CD14-positive monocyte (primary cell): ENCODE data around the gene SEMA3G. TPM values are rescaled to one million over a fixed set of nuclear protein-coding genes. Genes with fewer than 3 reads are reported as not detected.
A peak's percentile ranks its signal among the peaks of the same experiment; 100 is the strongest.

ENCODE experiments used
- DNase-seq, 3 donors: peaks; one replicate each; pipeline ENCODE4 v3.0.0-alpha.2; 2011 to 2022
- H2AFZ ChIP-seq: 2 replicates; pipeline ENCODE4 v1.6.0; 2012; ENCODE audit warnings: mild to moderate bottlenecking, low read depth, low read length, inconsistent platforms; ENCODE audit not compliant: insufficient read depth, poor library complexity, severe bottlenecking
- H3K27ac ChIP-seq, 2 donors: 1 replicate in 1 of 2; 2 replicates in 1 of 2; pipeline ENCODE4 v1.5.1; 2012 to 2013; ENCODE audit warnings: low read length in 2 of 2, control low read depth in 1 of 2, inconsistent platforms in 1 of 2, low read depth in 1 of 2, mild to moderate bottlenecking in 1 of 2
- H3K27me3 ChIP-seq, 2 donors: one replicate each; pipeline versions ENCODE4 v1.6.0 to v1.6.1; 2011 to 2013; ENCODE audit warnings: low read length in 2 of 2; ENCODE audit not compliant: control insufficient read depth in 2 of 2, insufficient read depth in 2 of 2
- H3K36me3 ChIP-seq, 2 donors: replicated peaks in 1 of 2; 1 replicate in 1 of 2; 2 replicates in 1 of 2; pipeline versions ENCODE4 v1.5.1 to v1.6.1; 2012 to 2013; ENCODE audit warnings: low read length in 2 of 2, control low read depth in 1 of 2, inconsistent platforms in 1 of 2, mild to moderate bottlenecking in 1 of 2; ENCODE audit not compliant: insufficient read depth in 2 of 2, control insufficient read depth in 1 of 2
- H3K4me1 ChIP-seq, 2 donors: 1 replicate in 1 of 2; 2 replicates in 1 of 2; pipeline versions ENCODE4 v1.5.1 to v1.6.1; 2012 to 2013; ENCODE audit warnings: low read length in 2 of 2, control low read depth in 1 of 2, inconsistent platforms in 1 of 2, mild to moderate bottlenecking in 1 of 2, moderate library complexity in 1 of 2; ENCODE audit not compliant: insufficient read depth in 2 of 2, control insufficient read depth in 1 of 2
- H3K4me2 ChIP-seq: replicated peaks from 2 replicates; pipeline ENCODE3; 2012; ENCODE audit warnings: low read length, moderate library complexity, mild to moderate bottlenecking; ENCODE audit not compliant: poor library complexity, severe bottlenecking; ENCODE audit errors: extremely low read depth
- H3K4me3 ChIP-seq, 3 experiments: fragments of 200-600 bp in 1 of 3; sonication (generic) in 1 of 3; replicated peaks in 1 of 3; 1 replicate in 2 of 3; 2 replicates in 1 of 3; pipeline ENCODE4 v1.5.1; 2011 to 2013; ENCODE audit warnings: low read length in 3 of 3, mild to moderate bottlenecking in 3 of 3, control low read depth in 2 of 3, low read depth in 2 of 3, inconsistent platforms in 1 of 3, moderate library complexity in 1 of 3
- H3K79me2 ChIP-seq: 2 replicates; pipeline ENCODE4 v1.6.0; 2012; ENCODE audit warnings: mild to moderate bottlenecking, control low read depth, inconsistent platforms, low read length, moderate library complexity; ENCODE audit not compliant: insufficient read depth
- H3K9ac ChIP-seq: 2 replicates; pipeline ENCODE4 v1.6.0; 2017; ENCODE audit warnings: low read length, mild to moderate bottlenecking; ENCODE audit not compliant: insufficient read depth, poor library complexity, severe bottlenecking
- H3K9me3 ChIP-seq, 2 donors: replicated peaks in 1 of 2; 1 replicate in 1 of 2; 2 replicates in 1 of 2; pipeline versions ENCODE4 v1.5.1 to v1.6.1; 2012 to 2013; ENCODE audit warnings: low read length in 2 of 2, control low read depth in 1 of 2; ENCODE audit not compliant: control insufficient read depth in 1 of 2, insufficient read depth in 1 of 2
- H4K20me1 ChIP-seq: 2 replicates; pipeline ENCODE4 v1.6.0; 2012; ENCODE audit warnings: mild to moderate bottlenecking, low read length, control low read depth, moderate library complexity; ENCODE audit not compliant: insufficient read depth
- H3K27ac Mint-ChIP-seq, 7 donors: one replicate each; pipeline ENCODE4 v1.8.0; 2020; ENCODE audit warnings: mild to moderate bottlenecking in 7 of 7, mixed read lengths in 7 of 7, moderate library complexity in 6 of 7, inconsistent platforms in 2 of 7
- H3K27me3 Mint-ChIP-seq, 3 donors: one replicate each; pipeline ENCODE4 v1.8.0; 2021 to 2022; ENCODE audit warnings: low read depth in 3 of 3, mild to moderate bottlenecking in 3 of 3, mixed read lengths in 3 of 3, moderate library complexity in 3 of 3, inconsistent platforms in 1 of 3
- H3K36me3 Mint-ChIP-seq, 2 donors: one replicate each; pipeline ENCODE4 v1.8.0; 2020; ENCODE audit warnings: mixed read lengths in 2 of 2, inconsistent platforms in 1 of 2, mild to moderate bottlenecking in 1 of 2
- H3K4me1 Mint-ChIP-seq: one replicate; pipeline ENCODE4 v1.8.0; 2020; ENCODE audit warnings: mild to moderate bottlenecking, mixed read lengths
- H3K4me3 Mint-ChIP-seq, 2 donors: one replicate each; pipeline ENCODE4 v1.8.0; 2020; ENCODE audit warnings: mild to moderate bottlenecking in 2 of 2, mixed read lengths in 2 of 2, moderate library complexity in 1 of 2
- H3K9me3 Mint-ChIP-seq, 7 donors: one replicate each; pipeline ENCODE4 v1.8.0; 2020 to 2022; ENCODE audit warnings: mixed read lengths in 7 of 7, mild to moderate bottlenecking in 6 of 7, moderate library complexity in 6 of 7, inconsistent platforms in 2 of 7
- WGBS: methylation state at CpG from one replicate; pipeline ENCODE4 v1.1.5; 2013; ENCODE audit warnings: missing lambda C conversion rate; ENCODE audit not compliant: insufficient coverage; 5-methylcytosine and 5-hydroxymethylcytosine counted together
- intact Hi-C, 2 donors: fragments of 100-400 bp; cut with micrococcal nuclease; formaldehyde crosslinking; loops; one replicate each; pipeline versions ENCODE4 v1.15.0 to v1.15.1; 2023
- polyA plus RNA-seq, 3 donors: library from polyadenylated mRNA; depleted of rRNA in 1 of 3; unstranded in 2 of 3; stranded (reverse) in 1 of 3; fragments of 300-500 nt in 2 of 3; fragments of >200 nt in 1 of 3; fragmentation: Illumina TruSeq in 2 of 3; gene quantifications; 1 replicate in 2 of 3; 2 replicates in 1 of 3; pipeline ENCODE4 v1.2.3, GENCODE V29; 2012 to 2021
- TF ChIP-seq, protein P1 (sequence below): fragments of 200-600 bp; IDR thresholded peaks from one replicate; pipeline ENCODE4 v1.8.0; 2022; ENCODE audit warnings: antibody characterized with exemption, mild to moderate bottlenecking

The SEMA3G gene
- polyA plus RNA-seq, 3 donors = 0.03 TPM; not detected in 2

DNA sequence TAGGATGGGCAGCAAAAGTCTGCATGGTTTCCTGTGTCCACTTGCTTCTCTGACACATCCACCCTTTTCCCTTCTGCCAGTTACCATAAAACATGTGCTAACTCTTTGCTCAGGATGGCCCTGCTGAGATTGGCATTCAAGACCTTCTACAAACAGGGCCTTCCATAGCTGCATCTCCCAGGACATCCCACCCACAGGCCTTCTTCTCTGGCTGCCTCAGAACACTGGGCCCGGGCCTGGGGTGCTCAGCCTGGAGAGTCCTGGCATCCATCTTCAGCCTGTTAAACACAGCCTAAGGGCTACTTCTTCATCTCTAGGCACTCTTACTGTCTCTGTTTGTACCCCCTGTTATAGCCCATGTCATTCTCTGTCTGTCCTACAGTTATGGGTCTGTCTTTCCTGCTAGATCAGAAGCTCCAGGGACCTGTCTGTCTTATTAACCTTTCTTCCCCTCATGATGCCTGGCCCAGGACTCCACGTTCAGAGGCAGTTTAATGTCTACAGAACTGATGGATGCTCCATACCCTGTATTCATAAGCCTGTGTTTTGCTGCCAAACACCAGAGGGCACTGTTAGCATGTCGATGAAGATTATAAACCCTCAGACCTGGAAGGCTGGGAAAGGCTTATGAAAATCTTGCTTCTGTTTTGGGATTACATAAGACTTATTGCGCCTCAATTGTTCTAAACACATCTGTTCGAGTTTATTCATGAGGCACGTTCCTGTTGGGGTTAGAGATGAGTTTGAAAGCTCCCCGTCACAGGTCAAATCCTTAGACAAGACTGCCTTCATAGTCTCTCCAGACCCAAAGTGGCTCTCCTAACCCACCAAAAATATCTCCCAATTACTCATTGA lies 16.5 kb downstream of the SEMA3G start:
- H3K4me3 Mint-ChIP-seq = no peak overlapping the region
- Histone ChIP-seq H3K79me2 (no peaks in the 10 kb centered on the region), H2AFZ (no peak overlapping the region), H3K36me3 (no peaks in the 10 kb centered on the region), H3K4me1 (peaks cover 15 to 20% of the 10 kb centered on the region in 2 donors), H4K20me1 (no peaks in the 10 kb centered on the region), H3K27ac (no peak overlapping the region), H3K4me3 (no peak overlapping the region), H3K27me3 (no peaks in the 10 kb centered on the region), H3K9me3 (no peaks in the 10 kb centered on the region), H3K4me2 (no peak overlapping the region), H3K9ac (no peak overlapping the region)
- H3K9me3 Mint-ChIP-seq = peaks cover 0 to 3% (median 0%) of the 10 kb centered on the region in 7 donors
- no peaks in the 10 kb centered on the region for H3K36me3 Mint-ChIP-seq
- peak overlapping the region in 1 of 7 donors; percentile 18 for H3K27ac Mint-ChIP-seq
- intact Hi-C loops = loop anchor here (1.0 to 2.0 kb wide), 2 partner anchors 16 to 19 kb away; partner anchors contain the start of gene SEMA3G (in 1 of the 2)
- WGBS = 0% methylated on average over 1 of the region's 7 CpGs
- TF ChIP-seq, protein P1, sequence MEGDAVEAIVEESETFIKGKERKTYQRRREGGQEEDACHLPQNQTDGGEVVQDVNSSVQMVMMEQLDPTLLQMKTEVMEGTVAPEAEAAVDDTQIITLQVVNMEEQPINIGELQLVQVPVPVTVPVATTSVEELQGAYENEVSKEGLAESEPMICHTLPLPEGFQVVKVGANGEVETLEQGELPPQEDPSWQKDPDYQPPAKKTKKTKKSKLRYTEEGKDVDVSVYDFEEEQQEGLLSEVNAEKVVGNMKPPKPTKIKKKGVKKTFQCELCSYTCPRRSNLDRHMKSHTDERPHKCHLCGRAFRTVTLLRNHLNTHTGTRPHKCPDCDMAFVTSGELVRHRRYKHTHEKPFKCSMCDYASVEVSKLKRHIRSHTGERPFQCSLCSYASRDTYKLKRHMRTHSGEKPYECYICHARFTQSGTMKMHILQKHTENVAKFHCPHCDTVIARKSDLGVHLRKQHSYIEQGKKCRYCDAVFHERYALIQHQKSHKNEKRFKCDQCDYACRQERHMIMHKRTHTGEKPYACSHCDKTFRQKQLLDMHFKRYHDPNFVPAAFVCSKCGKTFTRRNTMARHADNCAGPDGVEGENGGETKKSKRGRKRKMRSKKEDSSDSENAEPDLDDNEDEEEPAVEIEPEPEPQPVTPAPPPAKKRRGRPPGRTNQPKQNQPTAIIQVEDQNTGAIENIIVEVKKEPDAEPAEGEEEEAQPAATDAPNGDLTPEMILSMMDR = peak; percentile 81
- peaks cover 22% of the 10 kb centered on the region for H3K4me1 Mint-ChIP-seq
- H3K27me3 Mint-ChIP-seq = peaks cover 2 to 8% (median 3%) of the 10 kb centered on the region in 3 donors
- DNase-seq = peak; percentile 44 to 63 (median 61)

- 100% methylated on average over 4 of the region's 5 CpGs for WGBS
- Mint-ChIP-seq H3K4me3 (no peak overlapping the region), H3K27me3 (peaks cover 0 to 4% (median 0%) of the 10 kb centered on the region in 3 donors), H3K36me3 (peaks cover 30 to 44% of the 10 kb centered on the region in 2 donors), H3K27ac (no peak overlapping the region), H3K4me1 (no peaks in the 10 kb centered on the region), H3K9me3 (peaks cover 0 to 2% (median 0%) of the 10 kb centered on the region in 7 donors)
- Histone ChIP-seq H3K4me2 (no peak overlapping the region), H3K36me3 (peaks cover 11 to 26% of the 10 kb centered on the region in 2 donors), H3K27ac (no peak overlapping the region), H3K9ac (no peak overlapping the region), H3K9me3 (no peaks in the 10 kb centered on the region), H3K4me1 (no peaks in the 10 kb centered on the region), H2AFZ (no peak overlapping the region), H3K4me3 (no peak overlapping the region), H3K79me2 (no peaks in the 10 kb centered on the region), H4K20me1 (no peaks in the 10 kb centered on the region), H3K27me3 (no peaks in the 10 kb centered on the region)
- DNase-seq = no peak
- intact Hi-C loops = no loop called here
- TF ChIP-seq, protein P1 = no peak
Observed at GRCh38 chr3:52423173-52423572, 21.7 kb downstream of the SEMA3G start.
